ENCODE data around the gene IL4I1. TPM values are rescaled to one million over a fixed set of nuclear protein-coding genes. Genes with fewer than 3 reads are reported as not detected.
A peak's percentile ranks its signal among the peaks of the same experiment; 100 is the strongest.

The IL4I1 gene
- total and polyA plus RNA-seq, 2 of the 8 experiments (the other 6 are each of a cell fraction or from before 2014, with no cell fraction given), result 0.41 to 0.76 TPM

DNA sequence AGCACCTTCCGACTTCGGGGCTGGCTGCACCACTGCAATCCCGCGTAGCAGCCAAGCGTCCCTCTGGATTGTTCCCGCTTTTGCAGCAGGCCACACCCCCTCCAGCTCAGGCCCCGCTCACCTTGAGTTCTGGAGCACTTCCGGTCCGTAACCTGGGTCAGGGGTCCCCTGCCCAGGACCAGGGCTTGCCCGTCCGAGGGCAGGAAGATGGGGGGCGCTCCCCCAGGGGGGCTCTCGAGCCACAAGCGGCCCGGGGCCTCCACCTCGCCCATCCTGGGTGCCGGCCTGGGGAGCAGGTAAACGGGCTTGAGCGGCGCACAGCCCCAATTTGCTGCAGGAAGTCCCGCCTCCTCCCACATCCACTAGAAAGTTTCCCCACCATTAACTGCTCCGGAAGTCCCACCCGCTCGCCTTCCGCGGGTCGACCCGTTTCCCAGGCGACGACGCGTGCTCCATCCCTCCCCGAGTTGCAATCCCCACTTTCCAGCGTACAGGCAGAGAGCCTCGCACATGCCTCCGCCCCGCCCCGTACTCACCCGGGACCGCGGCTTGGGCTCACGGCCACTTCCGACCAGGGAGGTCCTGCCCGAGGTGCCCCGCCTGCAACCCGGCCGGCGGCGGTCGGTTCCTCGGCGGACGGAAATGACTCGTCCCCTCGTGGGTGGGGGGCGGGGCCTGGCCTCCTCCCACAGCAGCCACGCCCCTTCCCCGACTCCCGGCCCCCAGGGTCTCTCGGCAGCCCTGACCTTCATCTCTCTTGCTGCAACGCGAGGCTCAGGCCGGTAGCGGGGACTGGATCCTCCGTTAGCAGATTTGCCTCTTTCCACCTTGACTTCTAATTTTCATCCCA is 29.5 kb downstream of the IL4I1 start, which contains the start of gene PNKP (continued):
- TF ChIP-seq EZH2 (IDR thresholded peaks at IDR 0.05; ENCODE audit: low read depth, low read length, severe bottlenecking) (no peak), SP4 (IDR thresholded peaks at IDR 0.05; ENCODE audit: low read length) (peak; percentile 33; the same call in 1 of the 2 replicates), BCL11A (IDR thresholded peaks at IDR 0.05; ENCODE audit: low read depth in 2 of 2, low read length in 2 of 2) (no peak), SUZ12 (IDR thresholded peaks at IDR 0.05; ENCODE audit: low read length) (peak; percentile 29; the same call in 1 of the 2 replicates), TAF1 (IDR thresholded peaks at IDR 0.05; ENCODE audit: low read depth, low read length) (peak; percentile 70), GABPA (IDR thresholded peaks at IDR 0.05; ENCODE audit: borderline replicate concordance, insufficient read depth, low read length) (peak; percentile 87), KDM4A (IDR thresholded peaks at IDR 0.05; ENCODE audit: low read depth, low read length, severe bottlenecking) (peak; percentile 44), EP300 (IDR thresholded peaks at IDR 0.05; ENCODE audit: borderline replicate concordance in 1 of 2, low read depth in 2 of 2, low read length in 2 of 2) (no peak), ZNF274 (IDR thresholded peaks at IDR 0.05; ENCODE audit: borderline replicate concordance, extremely low read depth, low read length) (no peak), TAF7 (optimal IDR thresholded peaks at IDR 0.05; ENCODE audit: borderline replicate concordance, low read depth, low read length) (peak; percentile 23), POLR2A (IDR thresholded peaks at IDR 0.05; ENCODE audit: control extremely low read depth in 1 of 2, low read depth in 2 of 2, low read length in 2 of 2) (peak; percentile 7 to 84), CHD1 (IDR thresholded peaks at IDR 0.05; ENCODE audit: low read depth, low read length) (no peak), JUN (IDR thresholded peaks at IDR 0.05; ENCODE audit: low read depth, low read length) (no peak), CREB1 (IDR thresholded peaks at IDR 0.05) (peak; percentile 81), GTF2F1 (IDR thresholded peaks at IDR 0.05; ENCODE audit: borderline replicate concordance, low read depth, low read length) (no peak), BACH1 (IDR thresholded peaks at IDR 0.05; ENCODE audit: low read length) (peak; percentile 93), FOSL1 (IDR thresholded peaks at IDR 0.05; ENCODE audit: insufficient read depth, low read depth, low read length) (no peak), TBP (IDR thresholded peaks at IDR 0.05; ENCODE audit: low read depth, low read length) (peak; percentile 70; the same call in 1 of the 2 replicates), HDAC6 (IDR thresholded peaks at IDR 0.05; ENCODE audit: low read depth, low read length) (no peak), BRCA1 (IDR thresholded peaks at IDR 0.05; ENCODE audit: low read depth, low read length) (no peak)
- TF ChIP-seq, protein P1, sequence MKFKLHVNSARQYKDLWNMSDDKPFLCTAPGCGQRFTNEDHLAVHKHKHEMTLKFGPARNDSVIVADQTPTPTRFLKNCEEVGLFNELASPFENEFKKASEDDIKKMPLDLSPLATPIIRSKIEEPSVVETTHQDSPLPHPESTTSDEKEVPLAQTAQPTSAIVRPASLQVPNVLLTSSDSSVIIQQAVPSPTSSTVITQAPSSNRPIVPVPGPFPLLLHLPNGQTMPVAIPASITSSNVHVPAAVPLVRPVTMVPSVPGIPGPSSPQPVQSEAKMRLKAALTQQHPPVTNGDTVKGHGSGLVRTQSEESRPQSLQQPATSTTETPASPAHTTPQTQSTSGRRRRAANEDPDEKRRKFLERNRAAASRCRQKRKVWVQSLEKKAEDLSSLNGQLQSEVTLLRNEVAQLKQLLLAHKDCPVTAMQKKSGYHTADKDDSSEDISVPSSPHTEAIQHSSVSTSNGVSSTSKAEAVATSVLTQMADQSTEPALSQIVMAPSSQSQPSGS (IDR thresholded peaks at IDR 0.05; ENCODE audit: low read length), result no peak
- TF ChIP-seq, protein P2, sequence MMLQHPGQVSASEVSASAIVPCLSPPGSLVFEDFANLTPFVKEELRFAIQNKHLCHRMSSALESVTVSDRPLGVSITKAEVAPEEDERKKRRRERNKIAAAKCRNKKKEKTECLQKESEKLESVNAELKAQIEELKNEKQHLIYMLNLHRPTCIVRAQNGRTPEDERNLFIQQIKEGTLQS (IDR thresholded peaks at IDR 0.05; ENCODE audit: insufficient read depth, low read depth, low read length), result no peak

Data from H1 (cell line).